ENCODE measurements around the gene XPNPEP1. TPM values are rescaled to one million over a fixed set of nuclear protein-coding genes. Genes with fewer than 3 reads are reported as not detected.

The XPNPEP1 gene
- total and polyA plus RNA-seq, 8 donors: 34.1 to 112 (median 72.8) TPM

- FAIRE-seq (no peak), DNase-seq (peak; percentile 62 to 91 (median 84)), ATAC-seq (peak; percentile 85 to 98 (median 96))
- Histone ChIP-seq H3K4me3 (no peak overlapping the region), H3K9me3 (no peaks in the 10 kb centered on the region), H3K27me3 (no peaks in the 10 kb centered on the region), H3K27ac (no peak overlapping the region), H3K4me1 (no peaks in the 10 kb centered on the region), H3K36me3 (no peaks in the 10 kb centered on the region)
- intact Hi-C loops (cut with DNase I): no loop called here
- TF ChIP-seq CTCF (IDR thresholded peaks at IDR 0.05): peak; percentile 83 to 90 (median 86)
- WGBS, 2 donors: 4 to 10% methylated on average over 13 of the region's 13 CpGs
Observed at GRCh38 chr10:109852475-109853037, 70.8 kb downstream of the XPNPEP1 start.

- no peak for TF ChIP-seq CTCF (IDR thresholded peaks at IDR 0.05)
- intact Hi-C loops (cut with DNase I): no loop called here
- Histone ChIP-seq H3K4me3 (no peak overlapping the region), H3K4me1 (no peaks in the 10 kb centered on the region), H3K9me3 (no peaks in the 10 kb centered on the region), H3K27me3 (no peaks in the 10 kb centered on the region), H3K27ac (no peak overlapping the region), H3K36me3 (no peaks in the 10 kb centered on the region)
- DNase-seq (no peak), ATAC-seq (peak; percentile 10 to 28 (median 20)), FAIRE-seq (no peak)
- WGBS, 2 donors: 58 to 64% methylated on average over 10 of the region's 10 CpGs
Observed at GRCh38 chr10:109851616-109852474, 71.5 kb downstream of the XPNPEP1 start.

GRCh38 chr10:109846832-109847231 is 76.5 kb downstream of the XPNPEP1 start:
- H3K36me3 ChIP-seq: no peaks in the 10 kb centered on the region
- TF ChIP-seq CTCF (IDR thresholded peaks at IDR 0.05): no peak
- no peak overlapping the region for H3K4me3 ChIP-seq
- H3K4me1 ChIP-seq: no peaks in the 10 kb centered on the region
- H3K9me3 ChIP-seq: no peaks in the 10 kb centered on the region
- ATAC-seq (no peak), FAIRE-seq (no peak), DNase-seq (no peak)
- intact Hi-C loops (cut with DNase I): no loop called here
- no peaks in the 10 kb centered on the region for H3K27me3 ChIP-seq
- 43 to 48% methylated on average over 3 of the region's 3 CpGs for WGBS, 2 donors
- H3K27ac ChIP-seq: no peak overlapping the region

GRCh38 chr10:109845308-109845707 is 78.0 kb downstream of the XPNPEP1 start:
- Histone ChIP-seq H3K4me3 (no peak overlapping the region), H3K4me1 (no peaks in the 10 kb centered on the region), H3K9me3 (no peaks in the 10 kb centered on the region), H3K27ac (no peak overlapping the region), H3K27me3 (no peaks in the 10 kb centered on the region), H3K36me3 (no peaks in the 10 kb centered on the region)
- ATAC-seq: no peak
- 87 to 94% methylated on average over 5 of the region's 5 CpGs for WGBS, 2 donors
- intact Hi-C loops (cut with DNase I): no loop called here
- no peak for TF ChIP-seq CTCF (IDR thresholded peaks at IDR 0.05)
- no peak for DNase-seq
- no peak for FAIRE-seq
